Stimulated activated CD4-positive, alpha-beta T cell treated with anti-CD3 and anti-CD28 coated beads, Interleukin-1b, Interleukin-23, amount 100 ng/mL, for 1 hour (primary cell): ENCODE measurements around the gene IER3.

Source experiments
- DNase-seq, 2 donors: peaks; one replicate each; pipeline ENCODE4 v3.0.0-alpha.2; 2020; ENCODE audit warnings: low read depth in 2 of 2

The IER3 gene

GRCh38 chr6:30747902-30748769, 3.8 kb upstream of the IER3 start:
- DNase-seq = no peak

DNA sequence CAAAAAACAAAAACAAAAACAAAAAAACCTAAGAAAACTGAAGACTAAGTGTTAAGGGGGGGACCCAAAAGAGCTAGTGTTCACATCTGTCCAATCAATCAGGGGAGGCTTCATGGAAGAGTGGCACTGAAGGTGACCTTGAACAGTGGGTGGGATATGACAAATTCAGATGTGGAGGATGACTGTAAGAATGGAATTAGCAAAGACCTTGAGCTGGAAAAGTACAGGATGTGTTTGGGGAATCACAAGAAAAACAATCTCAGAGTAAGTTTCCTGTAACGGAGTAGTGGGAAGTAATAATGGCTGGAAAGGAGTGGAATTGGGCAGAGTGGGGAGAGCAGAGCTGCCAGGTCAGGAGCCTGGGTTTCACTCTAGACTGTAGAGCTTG, 2.9 kb upstream of the IER3 start:
- DNase-seq = no peak

DNA sequence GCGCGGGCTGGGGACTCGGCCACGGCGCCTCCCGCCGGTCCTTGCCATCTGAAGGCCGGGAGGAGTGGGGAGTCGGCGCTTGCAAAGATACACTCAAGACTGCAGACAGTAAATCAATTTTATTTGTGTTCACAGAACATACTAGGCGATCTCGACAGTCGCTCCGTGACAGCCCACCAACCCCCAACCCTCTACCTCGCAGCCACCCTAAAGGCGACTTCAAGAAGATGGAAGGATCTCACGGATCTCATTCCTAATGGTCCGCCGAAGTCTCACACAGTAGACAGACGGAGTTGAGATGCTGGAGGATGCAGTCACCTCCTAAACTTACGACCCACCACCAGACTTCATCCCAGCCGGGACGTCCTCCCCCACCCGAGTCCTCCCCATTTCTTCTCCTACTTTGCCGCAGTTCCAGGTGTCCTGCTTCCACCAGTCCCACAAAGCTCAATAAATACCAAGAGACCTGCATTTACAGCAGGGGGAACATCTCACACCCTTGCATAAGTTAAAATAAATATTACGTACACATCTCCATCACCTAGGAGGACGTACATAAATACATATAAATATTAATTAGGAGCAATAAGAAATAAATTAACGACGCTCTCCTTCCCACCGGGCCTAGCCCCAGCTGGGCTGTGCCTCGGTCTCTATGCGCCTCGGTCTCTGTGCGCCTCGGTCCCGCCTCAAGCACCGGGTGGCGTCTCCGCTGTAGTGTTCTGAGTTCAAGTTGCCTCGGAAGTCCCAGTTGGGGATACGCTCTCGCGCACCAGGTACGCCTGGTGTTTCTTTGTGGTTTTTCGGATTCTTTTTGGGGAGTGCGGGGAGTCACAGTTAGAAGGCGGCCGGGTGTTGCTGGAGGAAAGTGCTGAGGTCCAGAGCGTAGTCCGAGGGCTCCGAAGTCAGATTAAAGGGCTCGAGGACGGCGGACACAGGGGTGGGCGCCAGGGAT, 971 bp downstream of the IER3 start:
- no peak for DNase-seq

- DNase-seq = peak; percentile 64 to 87
Observed at GRCh38 chr6:30742316-30743098, 1.8 kb downstream of the IER3 start, which contains the start of gene FLOT1. TSS of gene FLOT1 (minus strand) at chr6:30742687. CDS start at chr6:30742189, 498 bp downstream.

DNA sequence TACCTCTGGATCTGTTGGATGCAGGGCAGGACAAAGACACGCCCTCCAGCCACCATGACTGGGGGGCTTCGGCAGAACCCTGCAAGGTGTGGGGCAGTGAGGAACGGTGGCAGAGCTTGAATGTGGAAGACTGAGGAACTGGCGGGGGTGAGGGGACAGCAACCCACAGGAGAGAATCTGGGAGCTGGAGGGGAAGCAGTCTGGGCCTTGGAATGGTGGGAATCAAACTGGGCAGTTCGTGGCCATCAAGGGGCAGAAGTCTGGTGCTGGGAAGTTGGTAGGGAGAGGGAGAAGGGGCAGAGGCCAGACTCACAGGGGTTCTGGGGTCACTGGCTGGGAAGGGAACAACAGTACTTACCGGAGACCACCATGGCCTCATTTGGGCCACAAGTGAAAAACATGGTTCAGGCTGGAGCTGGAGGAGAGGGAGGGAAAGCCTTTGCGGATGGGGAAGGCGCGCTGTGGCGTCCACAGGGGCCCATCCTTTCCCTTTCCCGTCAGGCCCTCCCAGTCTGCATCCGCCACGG, 2.5 kb downstream of the IER3 start:
- DNase-seq = no peak

GRCh38 chr6:30741063-30741779, 3.1 kb downstream of the IER3 start:
- no peak for DNase-seq

DNA sequence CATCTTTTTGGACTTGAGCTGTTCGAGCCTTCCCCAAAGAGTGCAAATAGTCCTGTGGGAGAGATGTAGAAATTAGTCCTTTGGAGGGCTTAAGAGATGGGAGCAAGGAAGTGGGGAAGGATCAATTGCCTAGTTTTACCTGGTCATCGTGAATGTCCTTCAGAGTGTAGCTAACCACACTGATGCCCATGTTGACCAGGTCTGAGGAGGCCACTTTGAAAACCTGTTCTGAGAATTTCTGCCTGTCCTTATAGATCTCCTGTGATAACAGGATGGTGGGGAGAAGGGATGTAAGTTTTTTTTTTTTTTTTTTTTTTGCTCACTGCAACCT, 3.8 kb downstream of the IER3 start:
- no peak for DNase-seq

DNA sequence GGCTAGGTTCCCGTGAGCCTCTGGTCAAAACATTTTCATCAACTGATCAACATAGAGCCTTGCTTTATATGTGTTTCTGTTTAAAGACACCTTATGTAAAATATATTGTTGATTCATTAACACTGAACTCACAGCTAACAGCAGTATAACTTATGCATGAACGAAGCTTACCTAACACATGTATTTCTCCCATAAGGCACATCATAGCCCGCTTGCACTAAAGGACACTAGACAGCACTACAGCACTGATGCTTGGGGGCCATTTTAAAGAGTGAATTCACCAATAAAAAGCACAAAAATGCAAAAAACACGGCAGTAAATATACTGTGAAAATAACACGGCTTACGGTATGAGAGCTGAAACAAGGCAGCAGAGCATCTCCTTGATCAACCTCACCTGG, 5.8 kb downstream of the IER3 start:
- DNase-seq = no peak

DNA sequence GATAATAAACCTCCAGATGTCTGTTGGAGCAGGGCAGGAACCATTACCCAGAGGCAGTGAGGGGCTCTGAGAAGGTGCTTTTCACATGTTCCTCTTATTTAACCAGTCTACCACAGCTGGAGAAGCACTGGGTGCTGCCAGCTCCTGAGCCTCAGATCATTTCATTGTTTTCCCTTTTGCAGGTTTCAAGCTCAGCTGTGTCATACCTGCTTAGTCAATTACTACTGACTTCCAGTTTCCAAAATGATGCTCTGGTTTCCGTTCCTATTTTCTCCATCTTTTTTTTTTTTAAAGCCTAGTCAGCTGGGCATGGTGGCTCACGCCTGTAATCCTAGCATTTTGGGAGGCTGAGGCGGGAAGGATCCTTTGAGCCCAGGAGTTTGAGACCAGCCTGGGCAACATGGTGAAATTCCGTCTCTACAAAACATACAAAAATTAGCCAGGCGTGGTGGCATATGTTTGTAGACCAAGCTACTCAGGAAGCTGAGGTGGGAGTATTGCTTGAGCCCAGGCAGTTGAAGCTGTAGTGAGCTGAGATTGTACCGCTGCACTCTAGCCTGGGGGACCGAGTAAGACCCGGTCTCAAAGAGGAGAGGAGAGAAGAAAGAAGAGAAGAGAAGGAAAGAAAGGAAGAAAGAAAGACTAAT, 8.6 kb downstream of the IER3 start:
- DNase-seq = no peak

GRCh38 chr6:30732237-30732943, 12.0 kb downstream of the IER3 start:
- no peak for DNase-seq

- DNase-seq = peak; percentile 69 to 77
Observed at GRCh38 chr6:30730601-30731435, 13.5 kb downstream of the IER3 start.

DNA sequence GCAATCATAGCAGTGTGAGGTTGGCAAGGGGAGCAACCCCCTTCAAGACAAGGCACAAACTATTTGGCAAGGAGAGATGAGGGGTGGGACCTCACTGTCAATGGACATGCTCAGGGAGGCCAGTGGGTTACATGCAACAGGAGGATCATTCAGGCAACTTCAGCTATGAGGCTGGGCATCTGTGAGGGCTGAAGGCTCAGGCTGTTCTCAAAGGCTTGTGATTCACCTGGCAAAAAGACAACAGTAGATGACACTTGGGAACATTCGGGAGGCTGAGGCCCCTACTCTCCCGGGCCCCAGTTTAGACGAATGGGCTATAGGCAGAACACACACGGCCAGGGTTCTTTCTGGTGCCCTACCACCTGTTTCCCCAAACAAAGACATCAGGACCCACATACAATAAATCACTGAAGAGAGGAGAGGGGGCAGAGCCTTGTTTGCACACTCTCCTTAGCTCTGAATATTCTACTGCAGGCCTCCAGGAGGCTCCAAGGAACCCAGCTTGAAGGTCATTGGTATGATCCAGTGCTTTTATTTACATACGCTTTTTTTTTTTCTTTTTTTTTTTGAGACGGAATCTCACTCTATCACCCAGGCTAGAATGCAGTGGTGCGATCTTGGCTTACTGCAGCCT, 16.3 kb downstream of the IER3 start:
- DNase-seq = no peak

GRCh38 chr6:30726506-30727413, 17.6 kb downstream of the IER3 start:
- no peak for DNase-seq

DNA sequence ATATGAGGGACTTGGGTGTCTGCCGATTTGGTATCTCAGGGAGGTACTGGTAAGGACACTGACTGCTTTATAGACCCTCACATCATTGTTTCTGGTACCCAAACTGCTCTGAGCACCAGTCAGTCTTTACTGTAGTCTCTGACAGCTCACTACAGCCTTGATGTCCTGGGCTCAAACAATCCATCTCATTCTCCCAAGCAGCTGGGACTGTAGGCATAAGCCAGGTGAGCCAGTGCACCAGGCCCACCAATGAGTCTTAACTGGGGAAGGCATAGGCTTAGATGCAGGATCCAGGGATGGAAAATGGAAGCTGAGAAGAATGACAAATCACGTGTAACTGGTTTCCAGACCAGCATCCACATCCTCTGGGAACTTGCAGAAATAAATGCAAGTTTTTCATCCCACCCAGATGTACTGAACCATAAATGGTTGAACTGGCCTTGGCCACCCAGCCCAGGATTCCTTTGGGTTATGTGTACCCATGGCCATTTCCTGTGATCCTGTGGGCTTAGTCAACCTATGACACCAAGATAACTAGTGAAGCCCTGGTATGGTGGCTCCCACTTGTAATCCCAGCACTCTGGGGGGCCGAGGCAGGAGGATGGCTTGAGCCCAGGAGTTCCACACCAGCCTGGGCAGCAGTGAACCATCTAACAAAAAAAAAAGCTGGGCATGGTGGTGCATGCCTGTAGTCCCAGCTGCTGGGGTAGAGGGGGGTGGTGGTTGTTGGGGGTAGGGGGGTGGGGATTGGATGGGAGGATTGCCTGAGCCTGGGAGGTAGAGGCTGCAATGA, 18.4 kb downstream of the IER3 start:
- no peak for DNase-seq

DNA sequence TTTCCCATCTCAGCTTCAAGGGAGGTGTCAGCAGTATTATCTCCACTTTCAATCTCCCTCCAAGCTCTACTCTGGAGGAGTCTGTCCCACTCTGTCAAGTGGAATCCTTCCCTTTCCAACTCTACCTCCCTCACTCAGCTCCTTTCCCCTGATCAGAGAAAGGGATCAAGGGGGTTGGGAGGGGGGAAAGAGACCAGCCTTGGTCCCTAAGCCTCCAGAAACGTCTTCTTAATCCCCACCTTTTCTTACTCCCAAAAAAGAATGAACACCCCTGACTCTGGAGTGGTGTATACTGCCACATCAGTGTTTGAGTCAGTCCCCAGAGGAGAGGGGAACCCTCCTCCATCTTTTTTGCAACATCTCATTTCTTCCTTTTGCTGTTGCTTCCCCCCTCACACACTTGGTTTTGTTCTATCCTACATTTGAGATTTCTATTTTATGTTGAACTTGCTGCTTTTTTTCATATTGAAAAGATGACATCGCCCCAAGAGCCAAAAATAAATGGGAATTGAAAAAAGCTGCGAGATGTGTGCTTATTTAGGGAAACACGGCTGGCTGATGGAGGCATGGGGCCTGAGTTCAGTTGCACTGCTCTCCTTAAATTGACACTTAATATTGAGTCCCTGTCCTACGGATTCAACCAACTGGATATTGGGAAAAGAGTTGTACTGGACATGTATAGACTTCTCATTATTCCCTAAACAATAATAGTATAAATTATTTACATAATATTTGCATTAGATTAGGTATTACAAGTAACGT, 19.3 kb downstream of the IER3 start:
- no peak for DNase-seq
